Ishikawa (cell line): ENCODE data around the gene RIMBP2.

Experiments used
- CEBPB ChIP-seq: IDR thresholded peaks from 2 replicates; pipeline ENCODE4 v1.6.1; 2012
- CREB1 ChIP-seq: IDR thresholded peaks from 2 replicates; pipeline ENCODE4 v1.6.1; 2012; ENCODE audit warnings: low read depth
- EGR1 ChIP-seq: IDR thresholded peaks from 2 replicates; pipeline ENCODE4 v1.6.1; 2012
- EP300 ChIP-seq: IDR thresholded peaks from 2 replicates; pipeline ENCODE4 v1.6.1; 2012; ENCODE audit warnings: borderline replicate concordance
- FOXM1 ChIP-seq: IDR thresholded peaks from 2 replicates; pipeline ENCODE4 v1.6.1; 2012; ENCODE audit warnings: low read depth, borderline replicate concordance
- MAX ChIP-seq: IDR thresholded peaks from 2 replicates; pipeline ENCODE4 v1.6.1; 2012
- NFIC ChIP-seq: IDR thresholded peaks from 2 replicates; pipeline ENCODE4 v1.6.1; 2012
- RAD21 ChIP-seq: IDR thresholded peaks from 2 replicates; pipeline ENCODE4 v1.6.1; 2012; ENCODE audit warnings: low read depth
- REST ChIP-seq: IDR thresholded peaks from 2 replicates; pipeline ENCODE4 v1.6.1; 2012; ENCODE audit warnings: low read depth, mild to moderate bottlenecking
- TAF1 ChIP-seq: IDR thresholded peaks from 2 replicates; pipeline ENCODE4 v1.6.1; 2012; ENCODE audit warnings: low read depth, mild to moderate bottlenecking
- TCF12 ChIP-seq: IDR thresholded peaks from 2 replicates; pipeline ENCODE4 v1.6.1; 2012; ENCODE audit warnings: low read depth
- TEAD4 ChIP-seq: IDR thresholded peaks from 2 replicates; pipeline ENCODE4 v1.6.1; 2012
- USF1 ChIP-seq: IDR thresholded peaks from 2 replicates; pipeline ENCODE4 v1.6.1; 2012
- YY1 ChIP-seq: IDR thresholded peaks from 2 replicates; pipeline ENCODE4 v1.6.1; 2012; ENCODE audit warnings: low read depth
- ZBTB7A ChIP-seq: IDR thresholded peaks from 2 replicates; pipeline ENCODE4 v1.6.1; 2012; ENCODE audit warnings: low read depth

RIMBP2 gene

GRCh38 chr12:130434560-130434959, 281.5 kb downstream of the RIMBP2 start:
- no peak for TF ChIP-seq TEAD4
- no peak for TF ChIP-seq YY1

GRCh38 chr12:130433834-130434233, 282.3 kb downstream of the RIMBP2 start:
- no peak for TF ChIP-seq CREB1
- no peak for TF ChIP-seq NFIC
- no peak for TF ChIP-seq CEBPB

- no peak for TF ChIP-seq TCF12
- TF ChIP-seq MAX: no peak
- no peak for TF ChIP-seq ZBTB7A
- TF ChIP-seq RAD21: no peak
- TF ChIP-seq YY1: no peak
- no peak for TF ChIP-seq TEAD4
- no peak for TF ChIP-seq TAF1
- TF ChIP-seq CEBPB: no peak
- no peak for TF ChIP-seq NFIC
- TF ChIP-seq FOXM1: no peak
- TF ChIP-seq REST: no peak
- no peak for TF ChIP-seq CREB1
- no peak for TF ChIP-seq EGR1
- no peak for TF ChIP-seq USF1
- TF ChIP-seq EP300: no peak
Measured at GRCh38 chr12:130433411-130433810, 282.7 kb downstream of the RIMBP2 start.

GRCh38 chr12:130431176-130431575, 284.9 kb downstream of the RIMBP2 start:
- TF ChIP-seq NFIC (no peak), TAF1 (no peak), MAX (no peak), EGR1 (no peak), YY1 (no peak), CREB1 (no peak), FOXM1 (no peak), USF1 (no peak), TCF12 (no peak), TEAD4 (no peak), CEBPB (no peak), REST (no peak), RAD21 (no peak), EP300 (no peak), ZBTB7A (no peak)

- TF ChIP-seq USF1 (no peak), TEAD4 (no peak), CREB1 (no peak), TAF1 (no peak), FOXM1 (no peak), TCF12 (no peak), ZBTB7A (no peak), CEBPB (no peak)
Measured at GRCh38 chr12:130429656-130430505, 286.2 kb downstream of the RIMBP2 start.

- TF ChIP-seq CREB1: no peak
- no peak for TF ChIP-seq TEAD4
- no peak for TF ChIP-seq YY1
- TF ChIP-seq FOXM1: no peak
- no peak for TF ChIP-seq MAX
- no peak for TF ChIP-seq NFIC
- TF ChIP-seq EP300: no peak
- TF ChIP-seq RAD21: no peak
- TF ChIP-seq REST: no peak
- no peak for TF ChIP-seq EGR1
Measured at GRCh38 chr12:130428116-130428515, 288.0 kb downstream of the RIMBP2 start.
